Ascending aorta (tissue), 2 donors: ENCODE measurements around the gene TDG. TPM values are rescaled to one million over a fixed set of nuclear protein-coding genes. Genes with fewer than 3 reads are reported as not detected.

Experiments used
- DNase-seq, 2 donors: peaks; one replicate each; pipeline ENCODE4 v3.0.0-alpha.2; 2019; ENCODE audit warnings: low spot score in 2 of 2
- H3K27ac ChIP-seq, 2 donors: fragments of 200-600 bp; sonication (generic); one replicate each; pipeline ENCODE4 v1.5.1; 2016 to 2017; ENCODE audit warnings: mild to moderate bottlenecking in 1 of 2
- H3K27me3 ChIP-seq: fragments of 200-600 bp; sonication (generic); one replicate; pipeline ENCODE4 v1.5.1; 2017
- H3K36me3 ChIP-seq, 2 donors: fragments of 200-600 bp; sonication (generic); one replicate each; pipeline ENCODE4 v1.5.1; 2016
- H3K4me1 ChIP-seq, 2 donors: fragments of 200-600 bp; sonication (generic); one replicate each; pipeline ENCODE4 v1.5.1; 2016 to 2017; ENCODE audit warnings: mild to moderate bottlenecking in 1 of 2
- H3K4me3 ChIP-seq, 2 donors: fragments of 200-600 bp; sonication (generic); one replicate each; pipeline ENCODE4 v1.5.1; 2016 to 2017; ENCODE audit warnings: mild to moderate bottlenecking in 1 of 2
- H3K9me3 ChIP-seq, 2 donors: fragments of 200-600 bp; sonication (generic); one replicate each; pipeline ENCODE4 v1.5.1; 2016
- intact Hi-C: fragments of 100-400 bp; cut with DNase I; formaldehyde crosslinking; loops from one replicate; pipeline ENCODE4 v1.15.1; 2023
- total RNA-seq: library from RNA; depleted of rRNA; stranded (reverse); fragments of >200 nt; gene quantifications from one replicate; pipeline ENCODE4 v1.1.0, GENCODE V29; 2016
- TF ChIP-seq, protein P1 (sequence below), 3 experiments: fragments of 200-600 bp in 2 of 3; fragments of 450-650 bp in 1 of 3; sonication (generic) in 2 of 3; IDR thresholded peaks; one replicate each; pipeline ENCODE4 v1.5.1; 2016 to 2019; ENCODE audit warnings: antibody characterized with exemption in 3 of 3, mild to moderate bottlenecking in 1 of 3, moderate library complexity in 1 of 3

TDG gene
- 11.8 TPM for total RNA-seq

DNA sequence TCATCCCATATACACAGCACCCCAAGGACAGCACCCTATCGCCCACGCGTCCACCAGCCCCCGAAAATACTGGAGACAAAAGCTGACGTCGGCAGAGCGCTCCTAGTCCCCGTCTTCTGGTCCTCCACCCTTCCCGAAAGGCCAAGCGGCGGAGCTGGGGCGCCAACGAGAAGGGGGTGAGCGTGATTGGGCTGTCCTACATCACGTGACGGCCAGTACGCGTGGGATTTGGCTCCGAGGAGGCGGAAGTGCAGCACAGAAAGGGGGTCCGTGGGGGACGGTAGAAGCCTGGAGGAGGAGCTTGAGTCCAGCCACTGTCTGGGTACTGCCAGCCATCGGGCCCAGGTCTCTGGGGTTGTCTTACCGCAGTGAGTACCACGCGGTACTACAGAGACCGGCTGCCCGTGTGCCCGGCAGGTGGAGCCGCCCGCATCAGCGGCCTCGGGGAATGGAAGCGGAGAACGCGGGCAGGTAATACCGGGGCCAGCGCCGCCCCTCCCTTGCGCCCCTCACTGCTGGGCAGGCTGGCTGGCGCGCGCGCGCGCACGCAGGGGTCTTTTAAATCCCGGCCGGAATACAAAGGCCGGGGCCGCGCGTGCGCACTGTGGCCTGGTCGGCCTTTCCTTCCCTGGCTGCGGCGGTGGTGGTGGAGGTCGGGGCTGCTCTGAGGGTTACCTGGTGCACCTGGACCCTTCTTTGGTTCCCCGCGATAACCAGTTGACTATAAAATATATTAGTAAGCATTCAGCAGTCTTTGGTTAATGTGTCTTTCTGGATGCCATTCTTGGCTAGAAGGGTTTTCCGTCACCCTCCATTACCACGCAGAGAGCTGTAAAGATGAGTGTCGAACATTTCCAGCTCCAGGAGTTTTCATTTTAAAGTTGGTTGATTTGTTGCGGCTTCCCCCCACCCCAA, at the start of gene TDG:
TDG (plus strand) TSS at position 283 of the 915 bp plus-strand sequence; CDS start at position 449, 166 bp downstream.
- peaks cover 4 to 54% of the 10 kb centered on the region in 2 donors for H3K4me1 ChIP-seq
- peak within 1 kb of the TSS; percentile 93 to 95 for H3K27ac ChIP-seq
- no peaks in the 10 kb centered on the region for H3K9me3 ChIP-seq
- peak; percentile 95 to 99 for DNase-seq
- peak within 1 kb of the TSS; percentile 77 to 81 for H3K4me3 ChIP-seq
- H3K27me3 ChIP-seq: no peaks in the 10 kb centered on the region
- H3K36me3 ChIP-seq: no peaks in the 10 kb centered on the region
- intact Hi-C loops: loop anchor here (1.0 to 2.0 kb wide), 4 partner anchors 9 to 99 kb away; partner anchors contain the start of genes HCFC2 and HSP90B1
- TF ChIP-seq, protein P1, sequence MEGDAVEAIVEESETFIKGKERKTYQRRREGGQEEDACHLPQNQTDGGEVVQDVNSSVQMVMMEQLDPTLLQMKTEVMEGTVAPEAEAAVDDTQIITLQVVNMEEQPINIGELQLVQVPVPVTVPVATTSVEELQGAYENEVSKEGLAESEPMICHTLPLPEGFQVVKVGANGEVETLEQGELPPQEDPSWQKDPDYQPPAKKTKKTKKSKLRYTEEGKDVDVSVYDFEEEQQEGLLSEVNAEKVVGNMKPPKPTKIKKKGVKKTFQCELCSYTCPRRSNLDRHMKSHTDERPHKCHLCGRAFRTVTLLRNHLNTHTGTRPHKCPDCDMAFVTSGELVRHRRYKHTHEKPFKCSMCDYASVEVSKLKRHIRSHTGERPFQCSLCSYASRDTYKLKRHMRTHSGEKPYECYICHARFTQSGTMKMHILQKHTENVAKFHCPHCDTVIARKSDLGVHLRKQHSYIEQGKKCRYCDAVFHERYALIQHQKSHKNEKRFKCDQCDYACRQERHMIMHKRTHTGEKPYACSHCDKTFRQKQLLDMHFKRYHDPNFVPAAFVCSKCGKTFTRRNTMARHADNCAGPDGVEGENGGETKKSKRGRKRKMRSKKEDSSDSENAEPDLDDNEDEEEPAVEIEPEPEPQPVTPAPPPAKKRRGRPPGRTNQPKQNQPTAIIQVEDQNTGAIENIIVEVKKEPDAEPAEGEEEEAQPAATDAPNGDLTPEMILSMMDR (IDR thresholded peaks at IDR 0.05): peak in 2 of 3 experiments; percentile 15 to 32

DNA sequence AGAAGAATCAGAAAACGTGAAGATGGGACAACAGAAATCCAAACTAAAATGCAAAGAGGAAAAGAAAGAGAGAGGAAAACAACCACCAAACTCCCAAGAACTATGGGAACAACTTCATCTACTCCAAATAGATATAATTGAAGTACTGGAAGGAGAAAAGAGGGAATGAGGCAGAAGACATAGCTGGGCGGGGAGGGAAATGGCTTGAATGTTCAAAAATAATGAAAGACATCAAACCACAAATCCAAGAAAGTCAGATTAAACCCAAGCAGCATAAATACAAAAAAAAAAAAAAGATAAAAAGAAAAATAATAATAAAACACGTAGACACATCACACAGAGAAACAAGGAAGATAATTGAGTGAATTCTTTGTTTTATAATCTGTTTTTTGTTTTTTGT, 47.8 kb upstream of the TDG start:
- H3K27me3 ChIP-seq: no peaks in the 10 kb centered on the region
- H3K36me3 ChIP-seq: no peaks in the 10 kb centered on the region
- intact Hi-C loops: no loop called here
- H3K9me3 ChIP-seq: peaks cover 0 to 13% of the 10 kb centered on the region in 2 donors
- no peaks in the 10 kb centered on the region for H3K4me1 ChIP-seq
- DNase-seq: no peak
- H3K27ac ChIP-seq: no peak overlapping the region
- H3K4me3 ChIP-seq: no peak overlapping the region
- TF ChIP-seq, protein P1 (IDR thresholded peaks at IDR 0.05): no peak

DNA sequence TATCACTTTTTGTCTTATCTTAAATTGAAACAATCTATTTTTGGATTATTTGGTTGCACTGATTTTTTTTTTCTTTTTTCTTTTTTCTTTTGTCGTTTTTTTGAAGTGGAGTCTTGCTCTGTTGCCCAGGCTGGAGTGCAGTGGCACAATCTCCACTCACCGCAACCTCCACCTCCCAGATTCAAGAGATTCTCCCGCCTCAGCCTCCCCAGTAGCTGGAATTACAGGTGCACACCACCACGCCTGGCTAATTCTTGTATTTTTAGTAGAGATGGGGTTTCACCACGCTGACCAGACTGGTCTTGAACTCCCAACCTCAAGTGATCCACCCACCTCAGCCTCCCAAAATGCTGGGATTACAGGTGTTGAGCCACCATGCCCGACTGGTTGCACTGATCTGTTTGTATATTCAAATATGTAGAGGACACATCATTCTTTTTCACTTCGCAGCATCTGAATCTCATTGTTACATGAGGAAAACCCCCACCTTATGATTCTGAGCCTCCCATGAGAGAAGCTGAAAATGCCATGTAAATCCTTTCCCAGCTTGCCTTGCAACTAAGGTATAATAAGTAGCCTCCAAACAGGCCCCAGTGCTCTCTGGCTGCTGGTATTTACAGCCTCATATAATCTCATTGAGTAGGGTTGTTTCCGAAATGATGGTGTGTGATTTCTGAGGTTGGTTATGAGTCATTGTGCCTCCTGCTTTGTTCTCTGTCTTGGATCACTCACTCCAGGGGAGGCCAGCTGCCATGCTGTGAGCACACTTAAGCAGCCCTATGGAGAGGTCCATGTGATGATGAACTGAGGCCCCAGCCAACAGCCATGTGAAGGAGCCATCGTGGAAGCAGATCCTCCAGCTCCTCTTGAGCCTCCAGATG, 40.7 kb upstream of the TDG start:
- TF ChIP-seq, protein P1 (IDR thresholded peaks at IDR 0.05): no peak
- intact Hi-C loops: no loop called here

DNA sequence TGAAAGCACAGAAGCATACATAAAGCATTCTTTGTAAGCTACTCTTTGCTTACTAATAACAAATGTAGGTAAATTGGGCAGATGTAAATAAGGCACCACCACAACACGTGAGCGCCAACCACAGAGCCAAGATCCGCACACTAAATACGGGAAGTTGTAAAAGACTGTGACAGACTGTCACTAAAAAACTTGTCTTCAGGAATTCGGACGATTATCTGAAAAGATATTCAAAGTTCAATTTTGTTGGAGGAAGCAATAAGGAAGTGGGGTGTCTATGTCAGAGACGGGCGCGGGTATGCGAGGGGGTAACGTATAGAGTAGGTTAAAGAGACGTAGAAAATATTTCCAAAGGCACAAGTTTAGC, 37.0 kb upstream of the TDG start:
- H3K27me3 ChIP-seq: no peaks in the 10 kb centered on the region
- intact Hi-C loops: no loop called here
- H3K27ac ChIP-seq: peak overlapping the region; percentile 95 to 97
- TF ChIP-seq, protein P1 (IDR thresholded peaks at IDR 0.05): no peak
- peaks cover 9 to 19% of the 10 kb centered on the region in 2 donors for H3K4me1 ChIP-seq
- no peaks in the 10 kb centered on the region for H3K9me3 ChIP-seq
- peaks cover 0 to 6% of the 10 kb centered on the region in 2 donors for H3K36me3 ChIP-seq
- DNase-seq: peak in 1 of 2 donors; percentile 66
- peak overlapping the region; percentile 58 to 99 for H3K4me3 ChIP-seq

More for the DNA sequence above, 40.7 kb upstream of the TDG start:
- Histone ChIP-seq H3K36me3 (no peaks in the 10 kb centered on the region), H3K27ac (no peak overlapping the region), H3K4me1 (peaks cover 0 to 6% of the 10 kb centered on the region in 2 donors), H3K4me3 (no peak overlapping the region), H3K27me3 (no peaks in the 10 kb centered on the region), H3K9me3 (no peaks in the 10 kb centered on the region)
- DNase-seq: no peak

DNA sequence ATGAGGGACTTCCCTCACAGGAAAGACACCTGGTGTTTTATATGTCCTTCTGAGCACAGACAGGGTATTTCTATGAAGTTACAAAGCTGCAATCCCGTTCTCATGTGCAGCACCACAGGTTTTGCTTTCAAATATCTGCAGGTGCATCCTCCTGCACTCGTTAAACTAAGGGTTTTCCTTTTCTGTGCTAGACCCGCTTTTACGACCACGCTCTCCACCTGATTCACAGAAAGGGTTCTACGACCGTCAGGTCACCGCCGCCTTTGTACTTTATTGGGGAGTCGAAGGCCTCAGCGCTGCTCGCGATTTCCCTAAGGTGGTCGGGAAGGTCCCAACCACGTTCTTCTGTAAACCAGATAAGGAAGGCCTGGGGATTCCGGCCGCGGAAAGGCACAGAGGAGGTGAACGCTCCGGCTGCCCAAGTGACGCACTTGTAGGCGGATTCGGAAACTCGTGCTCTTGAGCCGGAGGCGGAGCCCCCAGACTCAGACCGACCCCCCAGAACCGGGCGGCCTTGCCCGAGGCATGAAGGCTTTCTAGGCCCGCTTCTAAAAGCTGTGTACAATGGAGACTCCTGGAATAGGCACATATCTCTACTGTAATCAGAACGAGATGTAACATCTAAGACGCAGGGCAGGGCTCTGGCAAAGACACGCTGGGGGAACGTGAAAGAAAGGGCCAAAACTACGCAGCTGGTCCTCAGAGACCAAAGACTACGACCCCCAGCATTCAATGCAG, 36.5 kb upstream of the TDG start:
- intact Hi-C loops: no loop called here
- H3K27ac ChIP-seq: peak overlapping the region; percentile 95 to 97

More for the DNA sequence above, 36.5 kb upstream of the TDG start:
- H3K27me3 ChIP-seq: no peaks in the 10 kb centered on the region
- peak overlapping the region; percentile 58 to 99 for H3K4me3 ChIP-seq
- DNase-seq: peak; percentile 12 to 92
- H3K9me3 ChIP-seq: no peaks in the 10 kb centered on the region
- TF ChIP-seq, protein P1 (IDR thresholded peaks at IDR 0.05): no peak
- H3K36me3 ChIP-seq: peaks cover 2 to 11% of the 10 kb centered on the region in 2 donors
- H3K4me1 ChIP-seq: peaks cover 9 to 21% of the 10 kb centered on the region in 2 donors
